Measurements from ENCODE around the gene CCDC201. TPM values are rescaled to one million over a fixed set of nuclear protein-coding genes. Genes with fewer than 3 reads are reported as not detected.

CCDC201 gene
- total RNA-seq, 2 donors from 2014 or later = not detected

DNA sequence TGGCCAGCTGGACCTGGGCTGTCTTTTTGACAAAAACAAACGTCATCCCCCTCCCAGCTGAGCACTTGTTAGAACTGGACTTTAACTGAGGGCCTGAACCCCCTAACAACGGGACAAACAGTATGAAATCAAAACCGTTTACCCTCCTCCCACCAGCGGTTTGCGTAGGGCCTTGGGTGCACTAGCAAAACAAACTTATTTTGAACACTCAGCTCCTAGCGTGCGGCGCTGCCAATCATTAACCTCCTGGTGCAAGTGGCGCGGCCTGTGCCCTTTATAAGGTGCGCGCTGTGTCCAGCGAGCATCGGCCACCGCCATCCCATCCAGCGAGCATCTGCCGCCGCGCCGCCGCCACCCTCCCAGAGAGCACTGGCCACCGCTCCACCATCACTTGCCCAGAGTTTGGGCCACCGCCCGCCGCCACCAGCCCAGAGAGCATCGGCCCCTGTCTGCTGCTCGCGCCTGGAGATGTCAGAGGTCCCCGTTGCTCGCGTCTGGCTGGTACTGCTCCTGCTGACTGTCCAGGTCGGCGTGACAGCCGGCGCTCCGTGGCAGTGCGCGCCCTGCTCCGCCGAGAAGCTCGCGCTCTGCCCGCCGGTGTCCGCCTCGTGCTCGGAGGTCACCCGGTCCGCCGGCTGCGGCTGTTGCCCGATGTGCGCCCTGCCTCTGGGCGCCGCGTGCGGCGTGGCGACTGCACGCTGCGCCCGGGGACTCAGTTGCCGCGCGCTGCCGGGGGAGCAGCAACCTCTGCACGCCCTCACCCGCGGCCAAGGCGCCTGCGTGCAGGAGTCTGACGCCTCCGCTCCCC, 15.5 kb upstream of the CCDC201 start, which contains the start of gene IGFBP1:
Gene IGFBP1, plus strand, starts transcription at position 304 of the 808 bp plus-strand sequence. Its CDS starts 165 bp downstream, at position 469.
- TF ChIP-seq, protein P1, sequence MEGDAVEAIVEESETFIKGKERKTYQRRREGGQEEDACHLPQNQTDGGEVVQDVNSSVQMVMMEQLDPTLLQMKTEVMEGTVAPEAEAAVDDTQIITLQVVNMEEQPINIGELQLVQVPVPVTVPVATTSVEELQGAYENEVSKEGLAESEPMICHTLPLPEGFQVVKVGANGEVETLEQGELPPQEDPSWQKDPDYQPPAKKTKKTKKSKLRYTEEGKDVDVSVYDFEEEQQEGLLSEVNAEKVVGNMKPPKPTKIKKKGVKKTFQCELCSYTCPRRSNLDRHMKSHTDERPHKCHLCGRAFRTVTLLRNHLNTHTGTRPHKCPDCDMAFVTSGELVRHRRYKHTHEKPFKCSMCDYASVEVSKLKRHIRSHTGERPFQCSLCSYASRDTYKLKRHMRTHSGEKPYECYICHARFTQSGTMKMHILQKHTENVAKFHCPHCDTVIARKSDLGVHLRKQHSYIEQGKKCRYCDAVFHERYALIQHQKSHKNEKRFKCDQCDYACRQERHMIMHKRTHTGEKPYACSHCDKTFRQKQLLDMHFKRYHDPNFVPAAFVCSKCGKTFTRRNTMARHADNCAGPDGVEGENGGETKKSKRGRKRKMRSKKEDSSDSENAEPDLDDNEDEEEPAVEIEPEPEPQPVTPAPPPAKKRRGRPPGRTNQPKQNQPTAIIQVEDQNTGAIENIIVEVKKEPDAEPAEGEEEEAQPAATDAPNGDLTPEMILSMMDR (IDR thresholded peaks at IDR 0.05) = no peak
- Histone ChIP-seq H3K4me1 (ENCODE audit: control insufficient read depth in 1 of 2, low read depth in 2 of 2) (peaks cover 0 to 11% of the 10 kb centered on the region in 2 donors), H3K4me3 (peak within 1 kb of the TSS; percentile 56), H3K9me3 (no peaks in the 10 kb centered on the region), H3K36me3 (no peaks in the 10 kb centered on the region), H3K27me3 (replicated peaks; ENCODE audit: insufficient read depth) (peaks cover 8% of the 10 kb centered on the region), H3K27ac (no peak within 1 kb of the TSS)
- peak; percentile 11 for ATAC-seq (ENCODE audit: insufficient number of reproducible peaks, low FRiP score, low read depth)
- DNase-seq (ENCODE audit: low spot score) = no peak

DNA sequence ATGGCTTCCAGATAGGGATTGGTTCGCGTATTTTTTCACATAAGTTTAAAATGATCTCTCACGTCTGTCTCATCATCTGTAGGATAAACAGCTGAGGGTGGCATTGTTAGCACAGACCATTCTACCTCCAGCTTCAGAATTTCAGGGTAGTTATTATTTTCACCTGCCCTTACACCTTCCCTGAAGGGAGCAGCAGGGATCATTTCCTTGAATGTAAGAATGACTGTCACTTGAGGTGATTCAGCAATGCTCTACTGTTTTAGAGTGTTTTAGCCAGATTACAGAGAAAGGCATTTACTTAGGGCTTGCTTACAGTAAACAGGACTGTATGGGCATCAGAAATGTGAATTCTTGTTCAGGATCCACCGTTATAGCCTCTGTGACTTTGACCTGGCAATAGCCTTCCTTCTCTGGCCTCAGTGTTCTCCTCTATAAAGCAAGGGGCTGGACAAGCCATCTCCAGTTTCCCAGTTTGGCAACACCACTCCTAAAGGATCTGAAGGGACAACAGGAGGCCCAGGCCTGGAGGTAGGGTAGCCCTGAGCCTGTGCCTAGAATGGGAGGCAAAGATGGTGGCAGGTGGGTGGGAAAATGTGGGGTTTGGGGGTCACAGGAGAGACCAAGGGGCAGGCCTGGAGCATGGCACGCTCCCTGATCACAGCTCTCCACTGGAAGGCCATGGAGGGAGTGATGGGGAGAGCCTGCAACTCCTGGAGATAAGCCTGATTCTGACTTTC, 14.2 kb upstream of the CCDC201 start:
- no peaks in the 10 kb centered on the region for H3K9me3 ChIP-seq
- no peaks in the 10 kb centered on the region for H3K36me3 ChIP-seq
- peaks cover 0 to 11% of the 10 kb centered on the region in 2 donors for H3K4me1 ChIP-seq (ENCODE audit: control insufficient read depth in 1 of 2, low read depth in 2 of 2)
- peaks cover 8% of the 10 kb centered on the region for H3K27me3 ChIP-seq (replicated peaks; ENCODE audit: insufficient read depth)
- DNase-seq (ENCODE audit: low spot score) (no peak), ATAC-seq (ENCODE audit: insufficient number of reproducible peaks, low FRiP score, low read depth) (no peak)
- H3K4me3 ChIP-seq = no peak overlapping the region
- TF ChIP-seq, protein P1 (IDR thresholded peaks at IDR 0.05) = no peak
- no peak overlapping the region for H3K27ac ChIP-seq

DNA sequence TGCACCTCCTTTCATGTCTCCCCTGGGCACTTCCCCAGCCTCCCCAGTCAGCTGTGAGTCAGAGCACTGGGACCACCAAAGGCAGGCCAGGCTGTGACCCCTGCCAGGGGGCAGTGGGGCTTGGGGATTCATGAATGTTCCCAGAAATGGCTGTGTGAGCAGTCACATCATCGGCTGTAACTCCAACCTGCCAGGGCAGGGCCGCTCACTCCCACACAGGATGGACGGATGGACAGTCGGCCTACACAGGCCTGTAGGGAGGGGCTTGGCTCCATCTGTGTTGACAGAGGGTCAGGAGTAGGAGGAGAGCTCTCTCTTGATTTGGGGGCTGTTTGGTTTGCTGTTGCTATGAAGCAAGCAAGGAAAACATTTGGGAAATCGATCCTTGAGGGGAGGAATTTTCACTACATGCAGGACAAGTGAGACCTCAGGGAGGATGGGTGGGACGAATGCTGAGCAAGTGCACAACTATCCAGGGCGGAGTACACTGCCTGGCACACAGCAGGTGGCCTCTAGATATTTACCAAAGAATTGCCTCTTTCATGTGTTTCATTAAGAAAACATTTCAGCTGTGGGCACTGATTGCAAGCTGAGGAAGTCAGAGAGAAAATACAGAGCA, 12.5 kb upstream of the CCDC201 start:
- Histone ChIP-seq H3K4me3 (no peak overlapping the region), H3K4me1 (ENCODE audit: control insufficient read depth in 1 of 2, low read depth in 2 of 2) (peaks cover 0 to 11% of the 10 kb centered on the region in 2 donors), H3K9me3 (no peaks in the 10 kb centered on the region), H3K27me3 (replicated peaks; ENCODE audit: insufficient read depth) (peaks cover 8% of the 10 kb centered on the region), H3K27ac (no peak overlapping the region), H3K36me3 (no peaks in the 10 kb centered on the region)
- no peak for ATAC-seq (ENCODE audit: insufficient number of reproducible peaks, low FRiP score, low read depth)
- TF ChIP-seq, protein P1 (IDR thresholded peaks at IDR 0.05) = no peak
- no peak for DNase-seq (ENCODE audit: low spot score)

DNA sequence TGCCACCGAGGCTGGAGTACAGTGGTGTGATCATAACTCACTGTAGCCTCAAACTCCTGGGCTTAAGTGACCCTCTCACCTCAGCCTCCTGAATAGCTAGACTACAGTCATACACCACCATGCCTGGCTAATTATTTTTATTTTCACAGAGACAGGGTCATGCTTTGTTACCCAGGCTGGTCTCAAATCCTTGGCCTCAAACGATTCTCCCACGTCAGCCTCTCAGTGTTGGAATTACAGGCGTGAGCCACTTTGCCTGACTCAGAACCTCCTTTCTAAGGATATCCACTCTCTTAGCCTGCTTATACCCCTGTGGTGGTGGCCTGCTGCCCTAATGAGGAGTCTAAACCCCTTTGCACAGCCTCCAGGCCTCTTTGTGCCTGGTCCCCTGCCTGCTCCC, 11.3 kb upstream of the CCDC201 start:
- Histone ChIP-seq H3K9me3 (no peaks in the 10 kb centered on the region), H3K36me3 (no peaks in the 10 kb centered on the region), H3K27ac (no peak overlapping the region), H3K4me1 (ENCODE audit: control insufficient read depth in 1 of 2, low read depth in 2 of 2) (peaks cover 0 to 11% of the 10 kb centered on the region in 2 donors), H3K27me3 (replicated peaks; ENCODE audit: insufficient read depth) (peaks cover 8% of the 10 kb centered on the region), H3K4me3 (no peak overlapping the region)
- TF ChIP-seq, protein P1 (IDR thresholded peaks at IDR 0.05) = no peak
- ATAC-seq (ENCODE audit: insufficient number of reproducible peaks, low FRiP score, low read depth) (no peak), DNase-seq (ENCODE audit: low spot score) (no peak)

DNA sequence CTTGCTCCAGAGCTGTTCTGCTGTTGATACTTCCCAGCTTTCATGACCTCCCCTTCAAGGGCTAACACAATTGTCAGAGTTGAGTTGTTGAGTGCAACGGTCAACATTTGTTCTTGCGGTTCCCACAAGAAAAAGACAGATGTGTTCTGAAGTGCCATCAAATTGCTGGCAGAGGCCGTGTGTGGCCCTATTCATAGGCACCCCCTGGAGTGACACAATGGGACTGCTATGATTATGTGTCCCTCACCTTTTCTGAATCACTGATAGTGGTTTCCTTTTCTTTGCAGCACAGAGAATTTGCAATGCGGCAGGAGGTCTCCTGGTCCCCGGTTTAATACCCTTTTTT, 9.6 kb upstream of the CCDC201 start:
- Histone ChIP-seq H3K27me3 (replicated peaks; ENCODE audit: insufficient read depth) (no peaks in the 10 kb centered on the region), H3K4me3 (no peak overlapping the region), H3K27ac (no peak overlapping the region), H3K4me1 (ENCODE audit: control insufficient read depth in 1 of 2, low read depth in 2 of 2) (no peaks in the 10 kb centered on the region), H3K36me3 (no peaks in the 10 kb centered on the region), H3K9me3 (peaks cover 3% of the 10 kb centered on the region)
- DNase-seq (ENCODE audit: low spot score) = no peak
- TF ChIP-seq, protein P1 (IDR thresholded peaks at IDR 0.05) = no peak
- no peak for ATAC-seq (ENCODE audit: insufficient number of reproducible peaks, low FRiP score, low read depth)

All from thoracic aorta (tissue), 2 donors.